Activated CD4-positive, alpha-beta memory T cell treated with anti-CD3 and anti-CD28 coated beads, Interleukin-2, amount 10 ng/mL, durations not matched to agents 7 days and 5 days (primary cell): Measurements from ENCODE around the gene CORO7. TPM values are rescaled to one million over a fixed set of nuclear protein-coding genes. Genes with fewer than 3 reads are reported as not detected.

Source experiments
- CTCF ChIA-PET: fragments of 350-600 bp; sonication (Branson Sonifier 250); formaldehyde crosslinking; loops from one replicate; lab custom pipeline; 2021; ENCODE audit warnings: antibody characterized with exemption, inconsistent platforms; lab: Charles Lee
- POLR2A ChIA-PET: fragments of 350-600 bp; sonication (Branson Sonifier 250); formaldehyde crosslinking; loops from one replicate; lab custom pipeline; 2021; ENCODE audit warnings: antibody characterized with exemption; lab: Charles Lee
- DNase-seq: peaks from one replicate; pipeline ENCODE4 v3.0.0-alpha.2; 2020
- H3K27ac Mint-ChIP-seq: one replicate; pipeline ENCODE4 v1.8.0; 2021; ENCODE audit warnings: mild to moderate bottlenecking, mixed read lengths
- H3K27me3 Mint-ChIP-seq: one replicate; pipeline ENCODE4 v1.8.0; 2021; ENCODE audit warnings: mixed read lengths
- H3K36me3 Mint-ChIP-seq: one replicate; pipeline ENCODE4 v1.8.0; 2021; ENCODE audit warnings: low read depth, mixed read lengths
- H3K4me1 Mint-ChIP-seq: one replicate; pipeline ENCODE4 v1.8.0; 2021; ENCODE audit warnings: mixed read lengths
- H3K4me3 Mint-ChIP-seq: one replicate; pipeline ENCODE4 v1.8.0; 2021; ENCODE audit warnings: mild to moderate bottlenecking, mixed read lengths
- H3K9me3 Mint-ChIP-seq: one replicate; pipeline ENCODE4 v1.8.0; 2021; ENCODE audit warnings: mixed read lengths
- total RNA-seq, 2 experiments: library from RNA; stranded (reverse); gene quantifications; one replicate each; pipeline ENCODE4 v1.2.3, GENCODE V29; 2021

The CORO7 gene
- total RNA-seq, 2 experiments from 2014 or later: 244 to 245 TPM

- Mint-ChIP-seq H3K4me3 (no peak overlapping the region), H3K36me3 (peaks cover 38% of the 10 kb centered on the region), H3K27ac (no peak overlapping the region), H3K9me3 (no peaks in the 10 kb centered on the region), H3K27me3 (no peaks in the 10 kb centered on the region), H3K4me1 (peaks cover 4% of the 10 kb centered on the region)
- no peak for DNase-seq
- POLR2A ChIA-PET: interaction anchor here (1.1 to 1.8 kb wide), 5 partner anchors 11 to 21 kb away, joined by 4 to 6 read pairs (median 6); no protein-coding TSS in a partner anchor
- CTCF ChIA-PET: interaction anchor here (1.3 kb wide), 1 partner anchor 10 kb away, joined by 5 read pairs; no protein-coding TSS in a partner anchor
Measured at GRCh38 chr16:4392382-4393239, 23.8 kb downstream of the CORO7 start.

- peaks cover 43% of the 10 kb centered on the region for H3K36me3 Mint-ChIP-seq
Measured at GRCh38 chr16:4391631-4392381, 24.6 kb downstream of the CORO7 start.

GRCh38 chr16:4390266-4391260 is 25.8 kb downstream of the CORO7 start:
- Mint-ChIP-seq H3K4me3 (no peak overlapping the region), H3K9me3 (no peaks in the 10 kb centered on the region), H3K36me3 (peaks cover 39% of the 10 kb centered on the region), H3K4me1 (peaks cover 3% of the 10 kb centered on the region), H3K27me3 (no peaks in the 10 kb centered on the region), H3K27ac (no peak overlapping the region)
- ChIA-PET CTCF (interaction anchor here (1.8 kb wide), 1 partner anchor 13 kb away, joined by 7 read pairs; no protein-coding TSS in a partner anchor), POLR2A (interaction anchor here (0.6 to 2.1 kb wide), 6 partner anchors 9 to 44 kb away, joined by 3 to 8 read pairs (median 4); partner anchors contain the start of genes CORO7 and VASN)
- no peak for DNase-seq

More at GRCh38 chr16:4391631-4392381, 24.6 kb downstream of the CORO7 start:
- no peak overlapping the region for H3K4me3 Mint-ChIP-seq
- ChIA-PET POLR2A (interaction anchor here (1.1 to 1.8 kb wide), 3 partner anchors 11 to 18 kb away, joined by 4 to 6 read pairs (median 5); no protein-coding TSS in a partner anchor), CTCF (interaction anchor here (0.6 to 1.8 kb wide), 2 partner anchors 11 to 69 kb away, joined by 3 to 7 read pairs; no protein-coding TSS in a partner anchor)
- H3K4me1 Mint-ChIP-seq: peaks cover 4% of the 10 kb centered on the region
- no peaks in the 10 kb centered on the region for H3K27me3 Mint-ChIP-seq
- no peaks in the 10 kb centered on the region for H3K9me3 Mint-ChIP-seq
- DNase-seq: no peak
- H3K27ac Mint-ChIP-seq: no peak overlapping the region

- Mint-ChIP-seq H3K4me3 (no peak overlapping the region), H3K9me3 (no peaks in the 10 kb centered on the region), H3K4me1 (peaks cover 4% of the 10 kb centered on the region), H3K36me3 (peaks cover 33% of the 10 kb centered on the region), H3K27me3 (no peaks in the 10 kb centered on the region), H3K27ac (no peak overlapping the region)
- ChIA-PET POLR2A (interaction anchor here (0.6 to 2.1 kb wide), 2 partner anchors 19 to 43 kb away, joined by 3 to 8 read pairs; partner anchors contain the start of gene VASN), CTCF (no interaction called here)
- DNase-seq: no peak
Measured at GRCh38 chr16:4389051-4389955, 27.1 kb downstream of the CORO7 start.

GRCh38 chr16:4388271-4389021 is 27.9 kb downstream of the CORO7 start:
- Mint-ChIP-seq H3K4me1 (peaks cover 4% of the 10 kb centered on the region), H3K27ac (no peak overlapping the region), H3K36me3 (peaks cover 28% of the 10 kb centered on the region), H3K9me3 (no peaks in the 10 kb centered on the region), H3K4me3 (no peak overlapping the region), H3K27me3 (no peaks in the 10 kb centered on the region)
- CTCF ChIA-PET: no interaction called here
- POLR2A ChIA-PET: interaction anchor here (2.1 kb wide), 1 partner anchor 18 kb away, joined by 8 read pairs; the partner anchor contains the start of gene VASN
- DNase-seq: no peak

- no peak overlapping the region for H3K4me3 Mint-ChIP-seq
- POLR2A ChIA-PET: no interaction called here
- CTCF ChIA-PET: no interaction called here
Measured at GRCh38 chr16:4387781-4388180, 28.6 kb downstream of the CORO7 start.

GRCh38 chr16:4386951-4387565 is 29.3 kb downstream of the CORO7 start:
- CTCF ChIA-PET: no interaction called here
- peaks cover 4% of the 10 kb centered on the region for H3K4me1 Mint-ChIP-seq
- no peak overlapping the region for H3K27ac Mint-ChIP-seq
- no peaks in the 10 kb centered on the region for H3K9me3 Mint-ChIP-seq
- H3K4me3 Mint-ChIP-seq: no peak overlapping the region
- DNase-seq: no peak
- H3K36me3 Mint-ChIP-seq: peaks cover 29% of the 10 kb centered on the region
- no peaks in the 10 kb centered on the region for H3K27me3 Mint-ChIP-seq
- POLR2A ChIA-PET: no interaction called here

More at GRCh38 chr16:4387781-4388180, 28.6 kb downstream of the CORO7 start:
- Mint-ChIP-seq H3K36me3 (peaks cover 32% of the 10 kb centered on the region), H3K9me3 (no peaks in the 10 kb centered on the region), H3K4me1 (peaks cover 4% of the 10 kb centered on the region), H3K27me3 (no peaks in the 10 kb centered on the region), H3K27ac (no peak overlapping the region)
- DNase-seq: no peak

GRCh38 chr16:4386451-4386805 is 30.0 kb downstream of the CORO7 start:
- POLR2A ChIA-PET: no interaction called here
- H3K9me3 Mint-ChIP-seq: no peaks in the 10 kb centered on the region
- CTCF ChIA-PET: no interaction called here
- H3K27me3 Mint-ChIP-seq: no peaks in the 10 kb centered on the region
- H3K4me1 Mint-ChIP-seq: peaks cover 4% of the 10 kb centered on the region
- H3K27ac Mint-ChIP-seq: no peak overlapping the region
- H3K36me3 Mint-ChIP-seq: peaks cover 31% of the 10 kb centered on the region
- DNase-seq: no peak
- no peak overlapping the region for H3K4me3 Mint-ChIP-seq

- H3K27ac Mint-ChIP-seq: no peak overlapping the region
Measured at GRCh38 chr16:4385789-4386450, 30.5 kb downstream of the CORO7 start.

More at GRCh38 chr16:4385789-4386450, 30.5 kb downstream of the CORO7 start:
- CTCF ChIA-PET: no interaction called here
- Mint-ChIP-seq H3K4me3 (no peak overlapping the region), H3K27me3 (no peaks in the 10 kb centered on the region), H3K36me3 (peaks cover 31% of the 10 kb centered on the region), H3K9me3 (no peaks in the 10 kb centered on the region), H3K4me1 (peaks cover 4% of the 10 kb centered on the region)
- no peak for DNase-seq
- POLR2A ChIA-PET: interaction anchor here (0.8 kb wide), 1 partner anchor 15 kb away, joined by 3 read pairs; no protein-coding TSS in a partner anchor
